Lower leg skin (tissue), 3 donors: Measurements from ENCODE around the gene KCTD13.

Experiments
- POLR2A ChIP-seq, 2 donors: fragments of 450-650 bp; IDR thresholded peaks; one replicate each; pipeline ENCODE4 v1.6.1; 2016 to 2017; ENCODE audit warnings: antibody characterized with exemption in 2 of 2, mild to moderate bottlenecking in 1 of 2, moderate library complexity in 1 of 2
- TF ChIP-seq, protein P1 (sequence below), 3 donors: fragments of 450-650 bp; IDR thresholded peaks; one replicate each; pipeline ENCODE4 v1.5.1; 2016; ENCODE audit warnings: antibody characterized with exemption in 3 of 3, mild to moderate bottlenecking in 3 of 3, moderate library complexity in 2 of 3

DNA sequence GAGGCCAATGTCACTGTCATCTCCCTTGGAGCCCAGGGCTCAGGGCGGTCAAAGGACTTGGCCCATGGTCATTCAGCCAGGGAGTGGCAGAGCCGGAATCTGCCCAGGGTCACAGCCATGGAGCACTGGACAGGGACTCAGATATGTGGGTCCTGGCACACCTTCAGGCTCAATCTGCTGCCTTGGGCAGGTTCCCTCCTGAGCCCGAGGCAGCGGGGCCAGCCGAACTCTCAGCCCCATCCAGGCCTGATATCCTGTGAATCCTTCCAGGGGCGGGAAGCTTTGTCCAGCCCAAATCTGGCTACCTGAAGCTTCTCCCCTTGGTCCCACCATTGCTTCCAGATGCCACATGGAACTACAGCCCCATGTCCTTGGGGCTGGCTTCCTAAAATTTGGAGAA, 50.8 kb downstream of the KCTD13 start:
- TF ChIP-seq POLR2A (IDR thresholded peaks at IDR 0.05) = no peak
- TF ChIP-seq, protein P1, sequence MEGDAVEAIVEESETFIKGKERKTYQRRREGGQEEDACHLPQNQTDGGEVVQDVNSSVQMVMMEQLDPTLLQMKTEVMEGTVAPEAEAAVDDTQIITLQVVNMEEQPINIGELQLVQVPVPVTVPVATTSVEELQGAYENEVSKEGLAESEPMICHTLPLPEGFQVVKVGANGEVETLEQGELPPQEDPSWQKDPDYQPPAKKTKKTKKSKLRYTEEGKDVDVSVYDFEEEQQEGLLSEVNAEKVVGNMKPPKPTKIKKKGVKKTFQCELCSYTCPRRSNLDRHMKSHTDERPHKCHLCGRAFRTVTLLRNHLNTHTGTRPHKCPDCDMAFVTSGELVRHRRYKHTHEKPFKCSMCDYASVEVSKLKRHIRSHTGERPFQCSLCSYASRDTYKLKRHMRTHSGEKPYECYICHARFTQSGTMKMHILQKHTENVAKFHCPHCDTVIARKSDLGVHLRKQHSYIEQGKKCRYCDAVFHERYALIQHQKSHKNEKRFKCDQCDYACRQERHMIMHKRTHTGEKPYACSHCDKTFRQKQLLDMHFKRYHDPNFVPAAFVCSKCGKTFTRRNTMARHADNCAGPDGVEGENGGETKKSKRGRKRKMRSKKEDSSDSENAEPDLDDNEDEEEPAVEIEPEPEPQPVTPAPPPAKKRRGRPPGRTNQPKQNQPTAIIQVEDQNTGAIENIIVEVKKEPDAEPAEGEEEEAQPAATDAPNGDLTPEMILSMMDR (IDR thresholded peaks at IDR 0.05) = no peak
